GM19372 (cell line): ENCODE results near the gene ZNF135.

ENCODE experiments used
- ATAC-seq: cut with Tn5 transposase; IDR thresholded peaks from one replicate; pipeline ENCODE4 v1.9.1; 2021; ENCODE audit warnings: mild to moderate bottlenecking, low read depth, moderate library complexity; ENCODE audit not compliant: unreplicated experiment

ZNF135 gene

DNA sequence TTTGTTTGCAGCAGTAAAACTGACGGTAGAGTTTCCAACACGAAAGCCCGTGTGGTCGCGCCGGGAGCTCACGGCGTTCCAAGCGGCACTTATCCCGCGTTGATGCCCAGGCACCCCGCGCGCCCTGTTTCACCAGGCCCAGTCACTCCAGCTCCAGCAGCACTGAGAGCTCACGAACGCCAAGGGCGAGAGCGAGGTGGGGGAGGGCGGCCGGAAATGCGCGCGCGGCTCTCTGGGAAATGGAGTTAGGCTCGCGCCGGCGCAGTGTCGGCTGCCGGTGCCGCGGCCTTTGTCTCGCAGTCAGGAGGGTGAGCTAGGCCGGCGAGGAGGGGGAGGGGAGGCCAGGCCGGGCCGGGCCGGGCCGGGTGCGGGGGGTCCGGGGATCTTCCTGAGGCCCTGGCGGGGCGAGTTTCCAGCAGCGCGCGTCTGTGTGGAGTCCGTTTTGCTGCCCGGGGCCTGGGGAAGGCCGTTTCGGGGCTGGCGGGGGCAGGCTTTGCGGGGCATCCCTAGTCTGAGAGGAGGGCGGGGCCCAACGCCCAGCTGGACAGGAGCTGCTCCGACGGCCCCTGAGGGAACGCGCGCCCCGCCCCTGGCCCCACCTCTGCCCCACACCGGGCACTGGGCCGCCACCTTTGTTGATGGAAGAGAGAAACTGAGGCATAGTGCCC, at the start of gene ZNF135:
TSS of gene ZNF135 (plus strand) at position 280 of the 668 bp plus-strand sequence. CDS start 721 bp downstream, outside the sequence.
- ATAC-seq = no peak

GRCh38 chr19:58009301-58009665, 49.8 kb upstream of the ZNF135 start:
- no peak for ATAC-seq

GRCh38 chr19:58009666-58010301, 49.3 kb upstream of the ZNF135 start:
- ATAC-seq = peak; percentile 54

- no peak for ATAC-seq
Observed at GRCh38 chr19:58010507-58010906, 48.6 kb upstream of the ZNF135 start.

DNA sequence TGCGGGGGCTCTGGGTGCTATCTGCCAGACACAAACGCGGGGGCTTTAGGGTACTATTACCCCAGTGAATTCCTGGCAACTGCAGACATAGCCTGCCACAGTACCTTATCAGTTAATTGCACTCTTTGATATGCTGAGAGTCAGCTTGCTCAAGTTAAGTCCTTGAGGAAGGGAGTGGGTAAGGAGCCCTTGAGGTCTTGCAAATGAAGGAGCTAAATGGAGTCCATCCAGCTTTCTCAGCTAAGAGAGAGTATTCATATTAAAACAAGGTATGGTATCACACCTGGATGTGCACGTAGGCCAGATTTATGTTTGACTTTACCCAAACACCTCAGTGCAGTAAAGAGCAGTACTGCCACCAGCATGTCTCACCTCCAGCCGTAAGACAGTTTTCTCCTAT, 44.9 kb upstream of the ZNF135 start:
- no peak for ATAC-seq

DNA sequence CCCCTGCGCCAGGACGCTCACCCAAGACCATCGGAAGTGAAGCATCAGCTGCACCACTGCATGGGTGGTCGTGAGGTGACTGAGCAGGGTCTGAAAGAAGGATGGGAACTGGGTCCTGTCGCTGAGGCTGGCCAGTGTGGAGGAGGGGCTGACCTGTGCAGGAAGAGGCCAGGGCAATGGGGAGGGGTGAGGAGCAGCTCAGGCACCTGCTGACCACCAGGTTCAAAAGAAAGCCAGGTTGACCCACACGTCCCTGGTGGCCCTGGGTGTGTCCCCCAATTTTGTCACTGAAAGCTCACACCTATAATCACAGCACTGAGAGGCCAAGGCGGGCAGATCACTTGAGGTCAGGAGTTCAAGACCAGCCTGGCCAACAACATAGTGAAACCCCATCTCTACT, 39.0 kb upstream of the ZNF135 start:
- ATAC-seq = no peak

DNA sequence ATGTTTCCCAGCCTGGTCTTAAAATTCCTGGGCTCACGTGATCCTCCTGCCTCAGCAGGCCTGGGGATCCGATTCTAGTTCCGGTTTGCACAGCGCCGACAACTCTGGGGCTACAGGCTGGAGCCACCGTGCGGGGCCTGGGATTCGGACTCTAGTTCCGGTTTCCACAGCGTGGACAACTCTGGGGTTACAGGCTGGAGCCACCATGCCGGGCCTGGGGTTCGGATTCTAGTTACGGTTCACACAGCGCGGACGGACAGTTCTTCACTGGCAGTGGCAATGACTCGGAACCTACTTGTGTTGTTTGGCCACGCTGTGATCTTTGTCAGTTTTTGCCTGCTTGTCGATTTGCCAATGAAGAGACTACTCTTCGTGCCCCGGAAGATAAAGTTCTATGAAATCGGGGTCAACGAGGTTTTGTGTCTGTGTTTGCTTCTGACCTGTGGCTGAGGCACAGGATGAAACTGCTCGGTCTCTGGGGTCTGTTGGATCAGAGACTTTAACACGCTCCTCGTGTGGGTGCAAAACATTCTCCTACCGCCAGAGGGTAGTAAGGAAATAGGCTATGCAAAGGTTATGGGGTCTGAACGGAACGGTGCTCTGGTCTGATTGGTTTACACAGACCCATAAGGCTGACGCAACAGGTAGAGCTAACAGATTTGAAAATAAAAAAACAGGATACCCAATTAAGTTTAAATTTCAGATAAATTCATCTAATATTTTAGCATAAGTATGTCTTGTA, 37.4 kb upstream of the ZNF135 start:
- ATAC-seq = no peak

GRCh38 chr19:58022283-58022660, 36.8 kb upstream of the ZNF135 start:
- ATAC-seq = no peak

- no peak for ATAC-seq
Observed at GRCh38 chr19:58024661-58025060, 34.4 kb upstream of the ZNF135 start.

- ATAC-seq = no peak
Observed at GRCh38 chr19:58033741-58034476, 25.2 kb upstream of the ZNF135 start, which contains the start of gene ZSCAN1. ZSCAN1 (plus strand) TSS chr19:58034025; CDS start chr19:58037837, 3,812 bp downstream.

- ATAC-seq = no peak
Observed at GRCh38 chr19:58034477-58034793, 24.6 kb upstream of the ZNF135 start.

GRCh38 chr19:58035863-58036262, 23.2 kb upstream of the ZNF135 start:
- ATAC-seq = no peak

GRCh38 chr19:58037927-58038687, 21.0 kb upstream of the ZNF135 start:
- no peak for ATAC-seq

GRCh38 chr19:58038688-58039204, 20.3 kb upstream of the ZNF135 start:
- ATAC-seq = no peak

- no peak for ATAC-seq
Observed at GRCh38 chr19:58040751-58041525, 18.1 kb upstream of the ZNF135 start.

DNA sequence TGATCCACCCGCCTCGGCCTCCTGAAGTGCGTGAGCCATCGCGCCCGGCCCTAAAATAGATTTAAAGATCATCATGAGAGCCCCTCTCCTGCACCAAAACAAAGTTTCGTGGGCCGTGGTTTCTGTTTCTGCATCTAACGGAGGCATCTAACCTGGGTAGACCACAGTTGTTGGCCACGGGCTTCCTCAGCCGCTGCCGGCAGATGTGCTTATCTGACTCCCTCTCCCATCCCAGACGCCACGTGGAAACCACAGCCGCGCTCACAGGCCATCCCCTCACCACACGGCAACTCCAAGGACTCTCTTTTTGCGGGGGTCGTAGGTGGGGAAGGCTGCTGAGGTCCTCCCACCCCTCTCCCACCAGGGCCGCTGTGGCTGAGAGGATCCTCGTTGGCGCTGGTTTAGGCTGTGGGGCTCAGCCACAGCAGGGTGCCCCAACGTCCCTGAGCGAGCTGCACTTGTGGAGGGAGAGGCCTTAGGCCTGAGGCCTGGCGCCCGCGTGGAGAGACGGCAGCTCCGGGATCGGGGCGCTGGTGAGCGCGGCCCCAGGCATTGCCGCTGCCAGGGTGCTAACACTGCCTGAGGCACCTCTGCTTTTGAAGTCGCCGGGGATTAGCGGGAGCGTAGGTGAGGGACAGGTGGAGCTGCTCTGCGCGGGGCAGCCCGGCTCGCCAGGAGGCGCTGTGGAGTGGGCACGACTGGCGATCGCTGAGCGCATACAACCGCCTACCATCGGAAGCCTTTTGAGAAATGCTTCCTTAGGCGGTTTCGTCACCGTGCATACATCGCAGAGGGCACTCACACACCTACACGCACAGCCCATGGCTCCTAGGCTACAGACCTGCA, 16.4 kb upstream of the ZNF135 start:
- ATAC-seq = no peak

DNA sequence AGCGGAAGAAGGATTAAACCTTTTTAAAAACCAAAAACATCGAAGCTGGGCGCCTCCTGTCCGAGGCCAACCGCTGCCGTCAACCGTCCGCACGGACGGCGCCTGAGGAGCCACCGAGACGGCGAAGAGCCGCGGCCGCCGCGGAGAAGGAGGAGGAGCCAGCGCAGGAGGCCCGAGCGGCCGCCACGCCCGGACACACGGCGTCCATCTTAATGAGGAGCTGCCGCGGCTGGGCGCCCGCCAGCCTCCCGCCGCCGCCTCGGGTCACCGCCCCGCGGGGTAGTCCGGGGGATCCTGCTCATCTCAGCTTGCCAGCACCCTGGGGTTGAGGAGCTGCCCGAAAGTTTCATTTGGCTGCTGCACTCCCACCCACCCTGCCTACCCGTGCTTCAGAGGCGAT, 14.7 kb upstream of the ZNF135 start:
- ATAC-seq = no peak

- ATAC-seq = no peak
Observed at GRCh38 chr19:58044886-58045285, 14.2 kb upstream of the ZNF135 start.
